ENCODE data around the gene RGMB.

DNA sequence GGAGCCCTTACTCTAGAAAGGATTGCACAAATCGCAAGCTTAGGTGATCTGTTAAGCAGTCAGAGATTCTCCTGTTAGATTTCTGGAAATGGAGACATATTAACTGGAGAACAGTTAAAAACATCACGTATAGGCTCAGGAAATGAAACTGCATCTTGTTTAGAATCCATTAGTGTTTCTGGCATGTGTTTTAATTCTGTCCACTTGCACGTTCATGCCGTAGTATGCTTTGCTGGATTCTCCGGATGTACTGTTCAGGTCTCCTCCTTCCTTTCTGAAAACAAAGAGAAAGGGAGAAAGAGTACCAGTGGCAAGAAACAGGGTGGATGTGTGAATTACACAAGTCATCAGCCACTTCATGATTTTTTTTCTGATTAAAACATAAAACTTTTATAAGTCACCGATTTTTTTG, 2.5 kb upstream of the RGMB start:
- no peak for TF ChIP-seq TAF1 (IDR thresholded peaks at IDR 0.05; ENCODE audit: borderline replicate concordance, insufficient read depth, low read length)
- TF ChIP-seq, protein P1, sequence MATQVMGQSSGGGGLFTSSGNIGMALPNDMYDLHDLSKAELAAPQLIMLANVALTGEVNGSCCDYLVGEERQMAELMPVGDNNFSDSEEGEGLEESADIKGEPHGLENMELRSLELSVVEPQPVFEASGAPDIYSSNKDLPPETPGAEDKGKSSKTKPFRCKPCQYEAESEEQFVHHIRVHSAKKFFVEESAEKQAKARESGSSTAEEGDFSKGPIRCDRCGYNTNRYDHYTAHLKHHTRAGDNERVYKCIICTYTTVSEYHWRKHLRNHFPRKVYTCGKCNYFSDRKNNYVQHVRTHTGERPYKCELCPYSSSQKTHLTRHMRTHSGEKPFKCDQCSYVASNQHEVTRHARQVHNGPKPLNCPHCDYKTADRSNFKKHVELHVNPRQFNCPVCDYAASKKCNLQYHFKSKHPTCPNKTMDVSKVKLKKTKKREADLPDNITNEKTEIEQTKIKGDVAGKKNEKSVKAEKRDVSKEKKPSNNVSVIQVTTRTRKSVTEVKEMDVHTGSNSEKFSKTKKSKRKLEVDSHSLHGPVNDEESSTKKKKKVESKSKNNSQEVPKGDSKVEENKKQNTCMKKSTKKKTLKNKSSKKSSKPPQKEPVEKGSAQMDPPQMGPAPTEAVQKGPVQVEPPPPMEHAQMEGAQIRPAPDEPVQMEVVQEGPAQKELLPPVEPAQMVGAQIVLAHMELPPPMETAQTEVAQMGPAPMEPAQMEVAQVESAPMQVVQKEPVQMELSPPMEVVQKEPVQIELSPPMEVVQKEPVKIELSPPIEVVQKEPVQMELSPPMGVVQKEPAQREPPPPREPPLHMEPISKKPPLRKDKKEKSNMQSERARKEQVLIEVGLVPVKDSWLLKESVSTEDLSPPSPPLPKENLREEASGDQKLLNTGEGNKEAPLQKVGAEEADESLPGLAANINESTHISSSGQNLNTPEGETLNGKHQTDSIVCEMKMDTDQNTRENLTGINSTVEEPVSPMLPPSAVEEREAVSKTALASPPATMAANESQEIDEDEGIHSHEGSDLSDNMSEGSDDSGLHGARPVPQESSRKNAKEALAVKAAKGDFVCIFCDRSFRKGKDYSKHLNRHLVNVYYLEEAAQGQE (IDR thresholded peaks at IDR 0.05; ENCODE audit: insufficient read depth in 1 of 2, low read depth in 2 of 2, low read length in 2 of 2): no peak
